HCT116 (cell line): ENCODE data around the gene NR6A1. TPM values are rescaled to one million over a fixed set of nuclear protein-coding genes. Genes with fewer than 3 reads are reported as not detected.

ENCODE experiments used
- ATAC-seq: fragments of 200-7000 bp; cut with Tn5 transposase; 2 replicates; pipeline ENCODE4 v1.9.1; 2020; ENCODE audit warnings: mild to moderate bottlenecking, moderate library complexity
- BruUV-seq: library from RNA; stranded (reverse); fragments of 400-500 nt; replicated peaks from 2 replicates; lab custom pipeline; 2021; lab: Mats Ljungman, UMichigan
- CTCF ChIA-PET: fragments of 300-600 bp; sonication (Branson Sonifier 250); formaldehyde crosslinking; loops from one replicate; lab custom pipeline; 2021; ENCODE audit warnings: antibody characterized with exemption; lab: Charles Lee
- POLR2A ChIA-PET: fragments of 300-600, 350-600 bp; sonication (Branson Sonifier 250); formaldehyde crosslinking; loops from one replicate; lab custom pipeline; 2021; ENCODE audit warnings: antibody characterized with exemption; lab: Charles Lee
- RAD21 ChIA-PET, 2 experiments: fragments of 300-600 bp; sonication (Branson Sonifier 250); formaldehyde crosslinking; loops; one replicate each; lab custom pipeline; 2023; ENCODE audit warnings: low total read pairs in 2 of 2; ENCODE audit not compliant: uncharacterized antibody in 2 of 2, unreplicated experiment in 2 of 2, low non-redundant PET in 1 of 2; lab: Charles Lee
- DNase-seq: peaks from one replicate; pipeline ENCODE4 v3.0.0-alpha.2; 2010; ENCODE audit warnings: low read depth, low spot score
- H2AFZ ChIP-seq: fragments of 200-600 bp; shearing (Covaris generic), sonication (generic); 2 replicates; pipeline ENCODE4 v1.6.1; 2017; ENCODE audit warnings: low read depth, mixed run types, mixed read lengths, antibody characterized with exemption, low read length; ENCODE audit not compliant: poor library complexity, severe bottlenecking
- H3K27ac ChIP-seq: 2 replicates; pipeline ENCODE4 v1.5.1; 2012; ENCODE audit warnings: low read depth, low read length
- H3K27me3 ChIP-seq: fragments of 200-600 bp; sonication (generic); 2 replicates; pipeline ENCODE4 v1.6.1; 2016; ENCODE audit warnings: mixed run types, low read length, mixed read lengths; ENCODE audit not compliant: insufficient read depth
- H3K36me3 ChIP-seq, 2 experiments: fragments of 200-500 bp in 1 of 2; fragments of 200-600 bp in 1 of 2; sonication (Bioruptor generic) in 1 of 2; sonication (generic) in 1 of 2; 2 replicates each; pipeline versions ENCODE4 v1.5.1 to v1.6.1; 2014 to 2016; ENCODE audit warnings: low read length in 2 of 2, inconsistent platforms in 1 of 2, mixed read lengths in 1 of 2, mixed run types in 1 of 2; ENCODE audit not compliant: insufficient read depth in 2 of 2, control insufficient read depth in 1 of 2
- H3K4me1 ChIP-seq, 2 experiments: fragments of 200-600 bp in 1 of 2; sonication (generic) in 1 of 2; 2 replicates each; pipeline versions ENCODE4 v1.5.1 to v1.6.1; 2012 to 2017; ENCODE audit warnings: low read length in 2 of 2, inconsistent platforms in 1 of 2, mild to moderate bottlenecking in 1 of 2, mixed read lengths in 1 of 2, mixed run types in 1 of 2, moderate library complexity in 1 of 2; ENCODE audit not compliant: insufficient read depth in 2 of 2, control insufficient read depth in 1 of 2
- H3K4me2 ChIP-seq: fragments of 200-600 bp; sonication (generic); 2 replicates; pipeline ENCODE4 v1.6.1; 2017; ENCODE audit warnings: mixed run types, low read length, mixed read lengths
- H3K4me3 ChIP-seq, 2 experiments: fragments of 200-600 bp in 1 of 2; sonication (generic) in 1 of 2; replicated peaks in 1 of 2; 2 replicates each; pipeline ENCODE4 v1.5.1; 2011 to 2016; ENCODE audit warnings: low read length in 2 of 2, control low read depth in 1 of 2, low read depth in 1 of 2, mild to moderate bottlenecking in 1 of 2, mixed read lengths in 1 of 2, mixed run types in 1 of 2
- H3K79me2 ChIP-seq: fragments of 200-600 bp; sonication (generic); 2 replicates; pipeline ENCODE4 v1.6.1; 2017; ENCODE audit warnings: mild to moderate bottlenecking, mixed run types, low read length, moderate library complexity, mixed read lengths; ENCODE audit not compliant: insufficient read depth
- H3K9ac ChIP-seq: fragments of 200-600 bp; sonication (generic); 2 replicates; pipeline ENCODE4 v1.6.1; 2016; ENCODE audit warnings: low read length, mixed read lengths
- H3K9me2 ChIP-seq: fragments of 200-600 bp; sonication (generic), shearing (Covaris generic); 2 replicates; pipeline ENCODE4 v1.6.1; 2017; ENCODE audit warnings: mixed run types, mild to moderate bottlenecking, moderate library complexity; ENCODE audit not compliant: insufficient read depth
- H3K9me3 ChIP-seq, 2 experiments: fragments of 200-500 bp in 1 of 2; fragments of 200-600 bp in 1 of 2; sonication (Bioruptor generic) in 1 of 2; sonication (generic) in 1 of 2; 2 replicates each; pipeline ENCODE4 v1.6.1; 2014 to 2017; ENCODE audit warnings: low read length in 2 of 2, mixed read lengths in 2 of 2, inconsistent platforms in 1 of 2, low read depth in 1 of 2, mild to moderate bottlenecking in 1 of 2, mixed run types in 1 of 2, moderate library complexity in 1 of 2; ENCODE audit not compliant: control insufficient read depth in 1 of 2, insufficient read depth in 1 of 2
- H4K20me1 ChIP-seq: fragments of 200-600 bp; sonication (generic), shearing (Covaris generic); 2 replicates; pipeline ENCODE4 v1.6.1; 2017; ENCODE audit warnings: mixed run types, mild to moderate bottlenecking, moderate library complexity; ENCODE audit not compliant: insufficient read depth
- CBX3 ChIP-seq: IDR thresholded peaks from 2 replicates; pipeline ENCODE4 v1.6.1; 2012; ENCODE audit warnings: low read depth
- CEBPB ChIP-seq: IDR thresholded peaks from 2 replicates; pipeline ENCODE4 v1.6.1; 2012; ENCODE audit warnings: low read depth
- EGR1 ChIP-seq: IDR thresholded peaks from 2 replicates; pipeline ENCODE4 v1.6.1; 2012; ENCODE audit warnings: low read depth
- EZH2 ChIP-seq: fragments of 200-600 bp; sonication (generic); IDR thresholded peaks from 2 replicates; pipeline ENCODE4 v1.6.1; 2017; ENCODE audit warnings: antibody characterized with exemption, mixed run types
- JUND ChIP-seq: IDR thresholded peaks from 2 replicates; pipeline ENCODE4 v1.6.1; 2012
- RAD21 ChIP-seq: IDR thresholded peaks from 2 replicates; pipeline ENCODE4 v1.6.1; 2012; ENCODE audit warnings: low read depth, mild to moderate bottlenecking
- SP1 ChIP-seq: IDR thresholded peaks from 2 replicates; pipeline ENCODE4 v1.6.1; 2012; ENCODE audit warnings: low read depth
- SRF ChIP-seq: IDR thresholded peaks from 2 replicates; pipeline ENCODE4 v1.6.1; 2012; ENCODE audit warnings: low read depth
- TCF7L2 ChIP-seq: IDR thresholded peaks from 2 replicates; pipeline ENCODE4 v1.7.0; 2011; ENCODE audit warnings: borderline replicate concordance, inconsistent platforms; ENCODE audit not compliant: insufficient read depth, insufficient read length; ENCODE audit errors: extremely low read depth
- ZFX ChIP-seq: fragments of 450-650 bp; IDR thresholded peaks from 2 replicates; pipeline ENCODE4 v1.6.1; 2017
- intact Hi-C: fragments of 100-400 bp; cut with micrococcal nuclease; formaldehyde crosslinking; loops from 2 replicates; pipeline ENCODE4 v1.10.0; 2022
- total RNA-seq: library from RNA; stranded (reverse); gene quantifications from one replicate; pipeline ENCODE4 v1.2.1, GENCODE V29; 2021; ENCODE audit not compliant: unreplicated experiment
- TF ChIP-seq, protein P1 (sequence below), 3 experiments: fragments of 200-600 bp in 1 of 3; sonication (generic) in 1 of 3; IDR thresholded peaks in 2 of 3; conservative IDR thresholded peaks in 1 of 3; 2 replicates each; pipeline ENCODE4 v1.5.1; 2012 to 2017; ENCODE audit warnings: low read depth in 2 of 3, low read length in 2 of 3, antibody characterized with exemption in 1 of 3, borderline replicate concordance in 1 of 3, control low read depth in 1 of 3, mild to moderate bottlenecking in 1 of 3, mixed read lengths in 1 of 3, mixed run types in 1 of 3, moderate library complexity in 1 of 3; ENCODE audit not compliant: insufficient read depth in 1 of 3
- TF ChIP-seq, protein P2 (sequence below): IDR thresholded peaks from 2 replicates; pipeline ENCODE4 v1.6.1; 2011; ENCODE audit warnings: mild to moderate bottlenecking, low read length, moderate library complexity; ENCODE audit not compliant: insufficient replicate concordance; ENCODE audit errors: extremely low read depth
- TF ChIP-seq, protein P3 (sequence below): IDR thresholded peaks from 2 replicates; pipeline ENCODE4 v1.6.1; 2012

The NR6A1 gene
- total RNA-seq, 1 experiment from 2014 or later: 9.9 TPM

DNA sequence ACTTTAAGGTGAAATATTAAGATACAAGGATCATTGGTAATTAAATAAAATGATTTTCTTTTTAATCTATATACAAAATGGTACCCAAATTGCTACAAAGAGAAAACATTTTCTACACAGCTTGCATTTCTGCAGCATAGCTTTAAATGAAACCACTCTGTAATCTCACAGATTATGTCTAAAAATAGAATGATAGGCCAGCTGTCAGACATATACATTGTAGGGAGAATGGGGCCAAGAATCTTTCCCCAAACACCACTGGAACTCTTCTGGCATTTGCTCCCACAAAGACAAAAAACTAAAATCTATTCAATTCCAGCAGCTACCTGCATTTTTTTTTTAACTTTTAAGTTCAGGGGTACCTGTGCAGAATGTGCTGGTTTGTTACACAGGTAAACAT is 139.8 kb downstream of the NR6A1 start:
- POLR2A ChIA-PET: no interaction called here
- Histone ChIP-seq H3K4me1 (peaks cover 14 to 29% of the 10 kb centered on the region in 2 experiments), H3K9ac (no peak overlapping the region)

DNA sequence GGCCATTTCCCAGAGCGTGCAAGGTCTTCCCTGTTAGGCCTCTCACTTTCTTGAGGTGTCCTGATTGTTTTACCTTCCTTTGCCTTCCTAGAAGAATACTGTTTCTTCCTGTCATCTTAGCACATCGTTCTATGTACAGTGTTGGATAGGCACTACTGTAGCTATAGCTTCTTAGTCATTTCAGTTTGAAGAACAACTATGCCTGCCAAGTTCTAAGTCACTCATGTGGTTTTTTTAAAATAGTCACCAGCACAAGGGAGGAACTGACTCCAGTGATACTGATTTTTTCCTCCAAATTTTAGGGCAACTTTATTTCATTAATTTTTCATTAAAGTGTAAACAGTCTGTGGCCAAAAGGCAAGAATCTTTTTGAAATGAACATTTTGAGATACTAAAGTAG is 141.5 kb downstream of the NR6A1 start:
- no peak overlapping the region for H3K9ac ChIP-seq
- H3K27me3 ChIP-seq: no peaks in the 10 kb centered on the region
- peaks cover 23 to 46% of the 10 kb centered on the region in 2 experiments for H3K4me1 ChIP-seq
- intact Hi-C loops: no loop called here
- H3K79me2 ChIP-seq: no peaks in the 10 kb centered on the region
- H3K4me3 ChIP-seq: no peak overlapping the region
- H3K27ac ChIP-seq: no peak overlapping the region
- no peaks in the 10 kb centered on the region for H3K9me2 ChIP-seq
- H2AFZ ChIP-seq: no peak overlapping the region
- H4K20me1 ChIP-seq: no peaks in the 10 kb centered on the region
- ChIA-PET POLR2A (no interaction called here), CTCF (interaction anchor here (5.2 kb wide), 1 partner anchor 12 kb away, joined by 25 read pairs; no protein-coding TSS in a partner anchor), RAD21 (interaction anchor here in 1 of 2 experiments (0.7 kb wide), 1 partner anchor 55 kb away, joined by 4 read pairs; no protein-coding TSS in a partner anchor)
- peak overlapping the region; percentile 2; the same call in 1 of the 2 replicates for H3K4me2 ChIP-seq
- BruUV-seq: no TSS peak
- no peak for DNase-seq
- no peaks in the 10 kb centered on the region for H3K9me3 ChIP-seq
- ATAC-seq: no peak
- H3K36me3 ChIP-seq: no peaks in the 10 kb centered on the region
- TF ChIP-seq SP1: no peak
- TF ChIP-seq, protein P1, sequence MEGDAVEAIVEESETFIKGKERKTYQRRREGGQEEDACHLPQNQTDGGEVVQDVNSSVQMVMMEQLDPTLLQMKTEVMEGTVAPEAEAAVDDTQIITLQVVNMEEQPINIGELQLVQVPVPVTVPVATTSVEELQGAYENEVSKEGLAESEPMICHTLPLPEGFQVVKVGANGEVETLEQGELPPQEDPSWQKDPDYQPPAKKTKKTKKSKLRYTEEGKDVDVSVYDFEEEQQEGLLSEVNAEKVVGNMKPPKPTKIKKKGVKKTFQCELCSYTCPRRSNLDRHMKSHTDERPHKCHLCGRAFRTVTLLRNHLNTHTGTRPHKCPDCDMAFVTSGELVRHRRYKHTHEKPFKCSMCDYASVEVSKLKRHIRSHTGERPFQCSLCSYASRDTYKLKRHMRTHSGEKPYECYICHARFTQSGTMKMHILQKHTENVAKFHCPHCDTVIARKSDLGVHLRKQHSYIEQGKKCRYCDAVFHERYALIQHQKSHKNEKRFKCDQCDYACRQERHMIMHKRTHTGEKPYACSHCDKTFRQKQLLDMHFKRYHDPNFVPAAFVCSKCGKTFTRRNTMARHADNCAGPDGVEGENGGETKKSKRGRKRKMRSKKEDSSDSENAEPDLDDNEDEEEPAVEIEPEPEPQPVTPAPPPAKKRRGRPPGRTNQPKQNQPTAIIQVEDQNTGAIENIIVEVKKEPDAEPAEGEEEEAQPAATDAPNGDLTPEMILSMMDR (IDR thresholded peaks at IDR 0.05 in 2 of 3, conservative IDR thresholded peaks at IDR 0.05 in 1 of 3; ENCODE audit: borderline replicate concordance in 1 of 3, insufficient read depth in 1 of 3, low read depth in 2 of 3, low read length in 2 of 3): no peak
- no peak for TF ChIP-seq JUND
- TF ChIP-seq SRF: no peak
- no peak for TF ChIP-seq CEBPB
- TF ChIP-seq TCF7L2: no peak
- no peak for TF ChIP-seq EGR1
- TF ChIP-seq, protein P2, sequence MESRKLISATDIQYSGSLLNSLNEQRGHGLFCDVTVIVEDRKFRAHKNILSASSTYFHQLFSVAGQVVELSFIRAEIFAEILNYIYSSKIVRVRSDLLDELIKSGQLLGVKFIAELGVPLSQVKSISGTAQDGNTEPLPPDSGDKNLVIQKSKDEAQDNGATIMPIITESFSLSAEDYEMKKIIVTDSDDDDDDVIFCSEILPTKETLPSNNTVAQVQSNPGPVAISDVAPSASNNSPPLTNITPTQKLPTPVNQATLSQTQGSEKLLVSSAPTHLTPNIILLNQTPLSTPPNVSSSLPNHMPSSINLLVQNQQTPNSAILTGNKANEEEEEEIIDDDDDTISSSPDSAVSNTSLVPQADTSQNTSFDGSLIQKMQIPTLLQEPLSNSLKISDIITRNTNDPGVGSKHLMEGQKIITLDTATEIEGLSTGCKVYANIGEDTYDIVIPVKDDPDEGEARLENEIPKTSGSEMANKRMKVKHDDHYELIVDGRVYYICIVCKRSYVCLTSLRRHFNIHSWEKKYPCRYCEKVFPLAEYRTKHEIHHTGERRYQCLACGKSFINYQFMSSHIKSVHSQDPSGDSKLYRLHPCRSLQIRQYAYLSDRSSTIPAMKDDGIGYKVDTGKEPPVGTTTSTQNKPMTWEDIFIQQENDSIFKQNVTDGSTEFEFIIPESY: no peak

More for the DNA sequence above, 139.8 kb downstream of the NR6A1 start:
- no peaks in the 10 kb centered on the region for H3K9me3 ChIP-seq
- TF ChIP-seq EZH2: no peak
- TF ChIP-seq JUND: no peak
- TF ChIP-seq ZFX: no peak
- TF ChIP-seq, protein P3, sequence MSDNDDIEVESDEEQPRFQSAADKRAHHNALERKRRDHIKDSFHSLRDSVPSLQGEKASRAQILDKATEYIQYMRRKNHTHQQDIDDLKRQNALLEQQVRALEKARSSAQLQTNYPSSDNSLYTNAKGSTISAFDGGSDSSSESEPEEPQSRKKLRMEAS: no peak
- TF ChIP-seq EGR1: no peak
- TF ChIP-seq RAD21: no peak
- no peak for TF ChIP-seq CBX3
- TF ChIP-seq, protein P2: no peak
- ATAC-seq (no peak), DNase-seq (no peak)
- BruUV-seq: no TSS peak
- no peak overlapping the region for H3K27ac ChIP-seq
- H2AFZ ChIP-seq: no peak overlapping the region
- ChIA-PET CTCF (interaction anchor here (5.2 kb wide), 1 partner anchor 13 kb away, joined by 25 read pairs; no protein-coding TSS in a partner anchor), RAD21 (no interaction called here)
- no peak overlapping the region for H3K4me3 ChIP-seq
- H3K36me3 ChIP-seq: no peaks in the 10 kb centered on the region
- no peaks in the 10 kb centered on the region for H3K9me2 ChIP-seq
- no peaks in the 10 kb centered on the region for H3K27me3 ChIP-seq
- H3K4me2 ChIP-seq: no peak overlapping the region
- H3K79me2 ChIP-seq: no peaks in the 10 kb centered on the region
- intact Hi-C loops: no loop called here
- H4K20me1 ChIP-seq: no peaks in the 10 kb centered on the region
